Measurements from ENCODE around the gene POGZ.
A peak's percentile ranks its signal among the peaks of the same experiment; 100 is the strongest.

Gene POGZ

GRCh38 chr1:151369621-151370048 lies 89.7 kb downstream of the POGZ start:
- DNase-seq: no peak

GRCh38 chr1:151369302-151369610 lies 90.0 kb downstream of the POGZ start:
- DNase-seq: no peak

- DNase-seq: no peak
These were observed 90.6 kb downstream of the POGZ start for GRCh38 chr1:151368393-151369301.

GRCh38 chr1:151367658-151368392 lies 91.5 kb downstream of the POGZ start:
- peak in 1 of 2 experiments; percentile 9 for DNase-seq

- DNase-seq: no peak
These were observed 94.3 kb downstream of the POGZ start for GRCh38 chr1:151364996-151365395.

GRCh38 chr1:151362308-151363155 lies 96.8 kb downstream of the POGZ start:
- no peak for DNase-seq

- no peak for DNase-seq
These were observed 97.4 kb downstream of the POGZ start for GRCh38 chr1:151361883-151362282.

- DNase-seq: peak in 1 of 2 experiments; percentile 29
These were observed 102.6 kb downstream of the POGZ start for GRCh38 chr1:151356696-151357095.

Data from NCI-H524 (cell line).